ENCODE results near the gene LRRTM2.

Gene LRRTM2

GRCh38 chr5:138883211-138883610 is 8.1 kb upstream of the LRRTM2 start:
- H3K4me2 ChIP-seq (ENCODE audit: low read length) = no peak overlapping the region
- H3K79me2 ChIP-seq (ENCODE audit: insufficient read depth, low read length) = no peaks in the 10 kb centered on the region
- H3F3A ChIP-seq (ENCODE audit: insufficient read depth, low read length) = no peaks in the 10 kb centered on the region
- no peaks in the 10 kb centered on the region for H4K20me1 ChIP-seq (ENCODE audit: insufficient read depth, low read length)
- H3K9ac ChIP-seq (ENCODE audit: low read length) = no peak overlapping the region
- H3K27ac ChIP-seq (ENCODE audit: low read depth, low read length, poor library complexity, severe bottlenecking) = no peak overlapping the region
- no peaks in the 10 kb centered on the region for H3K27me3 ChIP-seq (ENCODE audit: insufficient read depth, low read length)
- TF ChIP-seq CTCF (IDR thresholded peaks at IDR 0.05; ENCODE audit: low read length) = no peak
- H3K4me3 ChIP-seq (ENCODE audit: low read depth, low read length, poor library complexity, severe bottlenecking) = no peak overlapping the region
- no peak overlapping the region for H2AFZ ChIP-seq (ENCODE audit: low read length)
- no peaks in the 10 kb centered on the region for H3K9me2 ChIP-seq (ENCODE audit: low read depth, low read length)
- H3K4me1 ChIP-seq (ENCODE audit: insufficient read depth, low read length, severe bottlenecking) = no peaks in the 10 kb centered on the region
- H3K9me3 ChIP-seq (ENCODE audit: low read length) = no peaks in the 10 kb centered on the region
- no peaks in the 10 kb centered on the region for H3K36me3 ChIP-seq (ENCODE audit: insufficient read depth, low read length)

GRCh38 chr5:138878437-138879235 is 3.5 kb upstream of the LRRTM2 start:
- no peak overlapping the region for H3K27ac ChIP-seq (ENCODE audit: low read depth, low read length, poor library complexity, severe bottlenecking)
- no peaks in the 10 kb centered on the region for H3K9me2 ChIP-seq (ENCODE audit: low read depth, low read length)
- H3K9ac ChIP-seq (ENCODE audit: low read length) = no peak overlapping the region
- no peak overlapping the region for H3K4me3 ChIP-seq (ENCODE audit: low read depth, low read length, poor library complexity, severe bottlenecking)
- no peaks in the 10 kb centered on the region for H4K20me1 ChIP-seq (ENCODE audit: insufficient read depth, low read length)
- H3K27me3 ChIP-seq (ENCODE audit: insufficient read depth, low read length) = no peaks in the 10 kb centered on the region
- no peaks in the 10 kb centered on the region for H3K4me1 ChIP-seq (ENCODE audit: insufficient read depth, low read length, severe bottlenecking)
- no peaks in the 10 kb centered on the region for H3K9me3 ChIP-seq (ENCODE audit: low read length)
- no peaks in the 10 kb centered on the region for H3K36me3 ChIP-seq (ENCODE audit: insufficient read depth, low read length)
- no peaks in the 10 kb centered on the region for H3F3A ChIP-seq (ENCODE audit: insufficient read depth, low read length)
- no peak for TF ChIP-seq EZH2 (IDR thresholded peaks at IDR 0.05; ENCODE audit: borderline replicate concordance, low read length)
- TF ChIP-seq CTCF (IDR thresholded peaks at IDR 0.05; ENCODE audit: low read length) = no peak
- H2AFZ ChIP-seq (ENCODE audit: low read length) = no peak overlapping the region
- H3K79me2 ChIP-seq (ENCODE audit: insufficient read depth, low read length) = no peaks in the 10 kb centered on the region
- no peak overlapping the region for H3K4me2 ChIP-seq (ENCODE audit: low read length)

GRCh38 chr5:138876811-138877210 is 1.7 kb upstream of the LRRTM2 start:
- no peak overlapping the region for H3K9ac ChIP-seq (ENCODE audit: low read length)
- no peaks in the 10 kb centered on the region for H3K27me3 ChIP-seq (ENCODE audit: insufficient read depth, low read length)
- no peaks in the 10 kb centered on the region for H4K20me1 ChIP-seq (ENCODE audit: insufficient read depth, low read length)
- no peak overlapping the region for H2AFZ ChIP-seq (ENCODE audit: low read length)
- H3K9me2 ChIP-seq (ENCODE audit: low read depth, low read length) = no peaks in the 10 kb centered on the region
- H3K79me2 ChIP-seq (ENCODE audit: insufficient read depth, low read length) = no peaks in the 10 kb centered on the region
- no peak for TF ChIP-seq EZH2 (IDR thresholded peaks at IDR 0.05; ENCODE audit: borderline replicate concordance, low read length)
- TF ChIP-seq CTCF (IDR thresholded peaks at IDR 0.05; ENCODE audit: low read length) = no peak
- H3K4me3 ChIP-seq (ENCODE audit: low read depth, low read length, poor library complexity, severe bottlenecking) = no peak overlapping the region
- no peaks in the 10 kb centered on the region for H3K9me3 ChIP-seq (ENCODE audit: low read length)
- no peaks in the 10 kb centered on the region for H3F3A ChIP-seq (ENCODE audit: insufficient read depth, low read length)
- H3K36me3 ChIP-seq (ENCODE audit: insufficient read depth, low read length) = no peaks in the 10 kb centered on the region
- H3K4me1 ChIP-seq (ENCODE audit: insufficient read depth, low read length, severe bottlenecking) = no peaks in the 10 kb centered on the region
- no peak overlapping the region for H3K27ac ChIP-seq (ENCODE audit: low read depth, low read length, poor library complexity, severe bottlenecking)
- no peak overlapping the region for H3K4me2 ChIP-seq (ENCODE audit: low read length)
